Measurements from ENCODE around the gene SMARCD3. TPM values are rescaled to one million over a fixed set of nuclear protein-coding genes. Genes with fewer than 3 reads are reported as not detected.

The SMARCD3 gene
- total and polyA plus RNA-seq, 2 of the 8 experiments (the other 6 are each of a cell fraction or from before 2014, with no cell fraction given) = 3.0 to 5.6 TPM

- TF ChIP-seq ATF2 (IDR thresholded peaks at IDR 0.05; ENCODE audit: low read length) = no peak
- no peak for TF ChIP-seq CHD2 (IDR thresholded peaks at IDR 0.05; ENCODE audit: low read length)
- no peak for TF ChIP-seq RFX5 (IDR thresholded peaks at IDR 0.05; ENCODE audit: borderline replicate concordance, low read depth, low read length)
- TF ChIP-seq BCL11A (IDR thresholded peaks at IDR 0.05; ENCODE audit: low read depth in 2 of 2, low read length in 2 of 2) = no peak
- no peak for TF ChIP-seq JUN (IDR thresholded peaks at IDR 0.05; ENCODE audit: low read depth, low read length)
- no peak for TF ChIP-seq TEAD4 (IDR thresholded peaks at IDR 0.05; ENCODE audit: low read depth, low read length)
Observed at GRCh38 chr7:151245360-151246101, 3.0 kb downstream of the SMARCD3 start (continued).

Data from H1 (cell line).